GM12892 (cell line): ENCODE measurements around the gene TPO.

Experiments used
- POLR2A ChIP-seq: IDR thresholded peaks from 2 replicates; pipeline ENCODE4 v1.6.1; 2011; ENCODE audit warnings: low read depth, low read length, control low read depth
- TAF1 ChIP-seq: IDR thresholded peaks from 2 replicates; pipeline ENCODE4 v1.6.1; 2011; ENCODE audit warnings: low read depth, mild to moderate bottlenecking, control low read depth, low read length, borderline replicate concordance

- TF ChIP-seq POLR2A (no peak), TAF1 (no peak)
Observed at GRCh38 chr2:1590596-1591460, 177.6 kb downstream of the TPO start.
